ENCODE measurements around the gene GLCCI1.

Gene GLCCI1

DNA sequence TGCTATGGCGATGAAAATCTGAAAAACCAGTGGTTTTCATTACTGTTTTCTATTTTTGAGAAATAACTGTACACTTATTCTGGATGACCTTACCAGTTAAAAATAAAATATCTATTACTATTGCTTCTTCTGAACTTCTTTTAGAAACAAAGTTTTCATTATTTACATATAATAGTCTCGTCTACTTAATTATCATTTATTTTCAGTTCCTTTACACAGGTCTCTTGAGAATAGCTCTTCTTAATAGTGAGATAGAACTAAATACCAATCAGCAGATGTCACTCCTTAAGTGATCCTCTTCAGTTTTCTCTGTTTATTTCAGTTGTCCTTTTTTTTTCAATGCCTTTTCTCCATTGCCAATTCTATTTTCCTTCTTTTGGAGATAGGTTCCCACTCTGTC is 4.3 kb upstream of the GLCCI1 start:
- no peak for DNase-seq (ENCODE audit: low read depth)

DNA sequence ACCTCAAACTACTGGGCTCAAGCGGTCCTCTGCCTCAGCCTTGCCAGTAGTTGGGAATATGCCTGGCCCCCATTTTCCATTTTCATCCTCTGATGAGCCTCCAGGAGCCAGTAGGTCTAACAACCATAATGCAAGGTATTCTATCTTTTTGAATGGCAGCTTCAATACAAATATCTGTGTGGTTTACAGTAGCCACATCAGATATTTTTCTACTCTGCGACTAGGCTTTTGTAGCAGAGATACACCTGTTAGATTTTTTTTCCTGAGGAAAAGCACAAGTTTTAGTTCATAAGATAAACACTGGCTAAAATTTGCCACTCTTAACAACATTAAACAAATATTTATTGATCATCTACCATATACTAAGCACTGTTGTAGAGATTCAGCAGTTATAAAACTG is 3.9 kb upstream of the GLCCI1 start:
- no peak for DNase-seq (ENCODE audit: low read depth)

DNA sequence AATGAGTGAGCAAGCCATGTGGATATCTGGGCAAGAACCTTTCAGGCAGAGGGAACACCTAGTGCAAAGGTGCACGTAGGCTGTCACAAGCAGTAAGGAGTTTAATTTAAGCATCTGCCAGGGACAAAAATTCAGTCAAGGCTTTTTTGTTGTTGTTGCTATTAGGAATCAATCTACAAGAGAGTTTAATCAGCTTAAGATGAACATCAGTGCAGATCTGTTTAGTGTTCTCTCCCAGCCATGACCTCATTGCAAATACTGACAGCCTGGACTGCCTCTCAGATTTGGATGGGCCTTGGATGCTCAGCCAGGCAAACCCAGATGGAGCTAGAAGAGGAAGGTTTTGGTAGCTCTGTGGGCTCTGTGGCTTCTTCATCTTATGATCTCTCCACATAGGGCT is 3.3 kb upstream of the GLCCI1 start:
- DNase-seq (ENCODE audit: low read depth) = no peak

DNA sequence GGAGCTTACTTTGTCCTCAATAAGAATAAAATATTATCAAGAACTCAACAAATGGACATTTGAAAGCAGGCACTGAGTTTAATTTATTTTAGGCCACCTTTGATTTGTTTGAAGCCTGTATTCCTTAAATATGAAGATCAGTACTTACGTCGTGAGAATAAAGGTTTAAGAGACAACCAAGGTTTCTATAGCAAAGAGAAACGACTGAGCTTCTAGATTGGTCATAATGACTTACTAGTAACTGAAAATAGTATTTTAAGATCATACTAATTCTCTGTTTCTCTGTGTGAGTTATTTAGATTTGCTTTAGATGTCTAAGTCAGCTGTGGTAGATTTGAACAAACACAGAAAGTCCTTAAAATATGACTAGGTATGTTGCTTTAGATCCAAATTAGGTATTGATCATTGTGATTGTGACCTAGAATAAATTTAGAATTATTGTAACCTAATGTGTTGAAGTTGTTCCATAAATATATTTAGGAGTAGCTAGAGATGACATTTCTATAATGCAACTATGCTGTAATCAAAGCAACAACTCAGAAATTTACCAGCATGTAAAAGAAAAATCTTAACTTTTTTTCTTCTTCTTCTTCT is 2.4 kb upstream of the GLCCI1 start:
- DNase-seq (ENCODE audit: low read depth) = no peak

DNA sequence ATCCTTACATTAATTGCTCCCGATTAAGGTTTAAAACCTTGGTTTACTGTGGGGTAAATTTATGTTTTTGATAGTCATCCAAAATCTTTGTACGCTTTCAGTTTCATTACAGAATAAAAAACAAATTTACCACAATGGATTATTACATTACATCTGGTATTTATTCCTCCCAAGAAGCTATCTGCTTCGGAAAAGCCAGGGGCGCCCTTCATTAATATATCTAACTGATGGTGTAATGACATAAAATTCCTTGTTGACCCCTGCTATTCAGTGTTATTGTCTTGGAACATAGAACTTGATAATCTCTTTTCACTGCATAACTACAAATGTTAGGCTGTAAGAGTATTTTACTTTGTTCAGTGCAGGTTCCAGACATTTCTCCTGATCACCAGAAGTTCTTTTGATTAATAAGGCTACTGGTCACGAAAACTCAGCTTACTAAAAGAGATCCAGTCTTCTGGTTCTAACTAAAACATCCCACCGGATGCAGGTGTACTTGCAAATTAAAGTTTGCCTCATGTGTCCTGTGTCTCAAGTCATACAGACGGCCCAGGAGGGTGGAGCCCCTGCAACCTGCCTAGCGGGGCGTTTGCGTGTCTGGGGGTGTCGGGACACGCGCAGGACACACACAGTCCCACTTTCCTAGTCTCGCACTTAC is 581 bp upstream of the GLCCI1 start:
- no peak for DNase-seq (ENCODE audit: low read depth)

DNA sequence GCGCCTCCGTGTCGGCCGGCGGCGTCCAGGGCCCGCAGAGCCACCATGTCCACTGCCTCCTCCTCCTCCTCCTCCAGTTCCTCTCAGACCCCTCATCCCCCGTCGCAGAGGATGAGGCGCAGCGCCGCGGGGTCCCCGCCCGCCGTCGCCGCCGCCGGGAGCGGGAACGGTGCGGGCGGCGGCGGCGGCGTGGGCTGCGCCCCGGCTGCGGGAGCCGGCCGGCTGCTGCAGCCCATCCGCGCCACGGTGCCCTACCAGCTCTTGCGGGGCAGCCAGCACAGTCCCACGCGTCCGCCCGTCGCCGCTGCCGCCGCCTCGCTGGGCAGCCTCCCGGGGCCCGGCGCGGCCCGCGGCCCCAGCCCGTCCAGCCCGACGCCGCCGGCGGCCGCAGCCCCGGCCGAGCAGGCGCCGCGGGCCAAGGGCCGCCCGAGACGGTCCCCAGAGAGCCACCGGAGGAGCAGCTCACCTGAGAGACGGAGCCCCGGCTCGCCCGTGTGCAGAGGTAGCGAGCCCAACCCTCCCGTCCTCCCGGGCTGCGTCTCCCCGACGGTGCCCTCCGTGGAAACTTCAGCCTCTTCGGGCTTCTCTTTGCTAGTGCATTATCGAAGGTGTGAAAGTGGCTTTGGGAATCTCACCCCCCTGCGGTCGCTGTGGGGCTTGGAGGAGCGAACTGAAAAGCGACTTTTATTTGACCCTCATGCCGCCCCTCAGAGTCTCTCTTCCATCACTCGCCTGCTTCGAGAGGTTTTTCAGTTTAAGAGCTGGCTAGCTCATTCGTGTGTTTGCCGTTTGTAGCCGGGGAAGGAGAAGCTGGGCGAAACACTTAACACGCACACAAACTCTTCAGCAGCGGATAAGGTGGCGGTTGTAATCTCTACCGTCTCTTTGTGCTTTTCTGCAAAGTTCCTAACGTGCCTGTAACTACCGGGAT is 975 bp downstream of the GLCCI1 start:
- DNase-seq (ENCODE audit: low read depth) = no peak

DNA sequence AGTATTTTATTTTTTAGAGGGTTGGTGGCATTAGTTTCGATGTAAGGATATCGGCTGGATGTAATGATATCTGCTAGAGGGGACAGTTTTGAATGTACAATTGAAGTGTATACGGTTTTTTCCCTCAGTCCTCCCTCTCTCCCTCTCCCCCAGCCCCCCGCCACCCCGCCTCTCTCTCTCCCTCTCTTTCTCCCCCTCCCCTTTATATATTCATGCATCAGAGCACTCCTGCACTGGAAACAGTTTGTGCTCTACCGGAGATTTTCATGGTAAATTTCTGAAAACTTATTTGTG is 1.6 kb downstream of the GLCCI1 start:
- DNase-seq (ENCODE audit: low read depth) = no peak

DNA sequence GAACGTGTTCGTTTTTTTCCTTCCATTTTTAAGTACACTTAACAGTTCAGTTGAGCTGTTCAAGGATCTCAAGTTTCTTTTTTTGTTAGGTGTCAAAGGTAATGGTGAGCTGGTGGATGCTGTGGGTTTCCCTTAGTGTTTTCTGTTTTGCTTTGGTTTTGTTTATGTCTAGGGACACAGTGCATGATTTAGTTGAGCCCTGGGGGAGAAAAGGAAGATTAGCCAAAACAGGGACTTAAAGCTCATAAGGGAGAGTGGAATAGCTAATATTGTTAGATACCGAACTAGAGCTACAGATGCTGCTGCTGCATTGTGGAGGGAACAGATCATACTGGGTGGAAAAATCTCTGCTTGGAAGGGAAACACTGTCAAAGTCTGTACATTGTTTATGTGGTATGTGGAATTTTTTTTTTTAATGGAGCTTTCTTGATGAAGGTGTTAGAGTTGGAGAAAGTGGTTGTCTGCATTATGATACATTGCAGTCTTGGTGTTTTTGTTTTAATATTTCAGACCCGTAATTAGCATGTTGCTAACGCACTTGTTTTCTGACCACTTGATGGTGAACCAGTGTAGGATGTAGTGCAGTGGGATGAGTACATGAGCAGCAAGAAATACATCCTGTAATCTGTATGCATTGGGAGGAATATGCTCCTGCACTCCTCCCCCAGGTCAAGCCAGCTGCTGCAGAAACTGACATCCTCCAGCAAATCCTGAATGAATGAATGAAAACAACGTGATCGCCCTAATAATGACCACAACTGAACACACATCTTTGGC is 2.1 kb downstream of the GLCCI1 start:
- DNase-seq (ENCODE audit: low read depth) = no peak

DNA sequence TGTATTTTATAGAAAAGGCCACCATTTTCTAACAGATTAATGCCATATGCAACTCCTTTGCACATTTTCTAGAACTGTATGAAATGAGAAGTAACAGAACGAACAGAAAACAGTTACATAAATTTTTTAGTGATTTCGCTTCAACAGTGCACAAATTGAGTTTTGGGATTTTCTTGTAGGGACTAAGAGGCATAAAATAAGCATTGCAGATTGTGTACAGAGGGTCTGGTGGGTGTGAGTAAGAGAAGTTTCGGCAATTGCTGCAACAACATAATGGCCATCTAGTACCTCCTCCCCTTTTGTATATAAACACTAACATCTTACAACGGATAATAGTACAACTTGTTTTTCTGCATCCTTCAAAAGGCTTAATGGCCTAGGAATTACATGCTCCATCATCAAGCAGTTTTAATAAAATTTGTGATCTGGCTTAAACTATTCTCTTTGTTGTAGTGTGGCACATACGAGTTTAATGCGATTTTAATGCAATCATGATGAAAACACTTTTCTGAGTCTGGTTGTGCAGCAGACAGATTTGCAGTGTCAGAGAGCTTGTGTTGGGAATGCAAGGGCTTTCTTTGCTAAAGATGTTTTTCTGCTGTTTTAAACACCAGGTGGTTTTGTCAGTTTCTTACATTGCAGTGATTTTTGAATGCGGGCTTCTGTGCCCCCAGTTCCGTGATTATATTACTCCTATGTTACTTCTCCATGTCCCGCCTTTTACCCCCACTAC is 2.9 kb downstream of the GLCCI1 start:
- DNase-seq (ENCODE audit: low read depth) = no peak

DNA sequence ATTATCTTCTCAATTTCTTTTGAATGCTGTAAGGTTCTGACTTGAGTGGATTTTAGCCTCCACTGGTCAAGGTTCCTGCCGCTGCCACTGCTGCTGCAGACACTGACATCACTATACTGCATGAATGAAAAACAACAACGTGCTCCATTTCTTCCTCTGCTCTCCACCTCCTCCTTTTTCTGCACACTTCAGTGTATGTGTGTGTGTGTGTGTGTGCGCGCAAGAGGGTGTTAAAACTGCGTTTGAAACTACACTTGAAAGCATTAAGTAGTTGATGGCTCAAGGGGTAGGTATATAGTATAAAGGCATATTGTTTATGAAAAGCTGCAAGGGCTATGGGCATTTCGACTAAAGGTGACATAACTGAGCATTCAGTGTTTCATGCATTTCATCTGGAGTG is 3.5 kb downstream of the GLCCI1 start:
- DNase-seq (ENCODE audit: low read depth) = no peak

DNA sequence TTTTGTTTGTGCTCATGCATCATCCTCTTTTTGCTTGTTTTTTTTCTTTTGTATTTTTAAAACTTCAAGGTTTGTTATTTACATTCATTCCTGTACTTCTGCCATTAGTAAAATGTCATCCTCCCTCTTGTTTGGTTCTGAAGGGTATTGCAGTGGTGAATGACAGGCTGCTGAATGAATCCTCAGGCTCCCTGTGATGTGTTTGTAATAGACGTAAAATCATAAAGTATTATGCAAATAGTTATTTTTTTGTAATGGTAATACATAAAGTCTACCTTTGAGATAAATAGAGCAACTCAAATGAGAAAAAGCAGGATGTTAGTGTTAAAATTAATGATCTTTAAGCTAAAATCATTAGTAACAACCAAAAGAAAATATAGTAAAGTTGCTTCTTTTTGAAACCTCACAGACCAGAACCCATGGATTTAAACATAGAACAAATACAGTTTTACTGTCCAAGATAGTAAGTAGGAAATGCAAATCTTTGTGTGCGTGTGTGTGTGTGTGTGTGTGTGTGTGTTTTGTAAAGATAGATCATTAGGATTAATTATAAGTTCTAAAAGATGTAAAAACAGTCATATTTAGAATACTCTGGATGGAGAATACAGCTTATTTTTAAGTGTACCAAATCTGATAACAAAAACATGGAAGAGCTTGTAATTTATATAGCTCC is 4.5 kb downstream of the GLCCI1 start:
- no peak for DNase-seq (ENCODE audit: low read depth)

DNA sequence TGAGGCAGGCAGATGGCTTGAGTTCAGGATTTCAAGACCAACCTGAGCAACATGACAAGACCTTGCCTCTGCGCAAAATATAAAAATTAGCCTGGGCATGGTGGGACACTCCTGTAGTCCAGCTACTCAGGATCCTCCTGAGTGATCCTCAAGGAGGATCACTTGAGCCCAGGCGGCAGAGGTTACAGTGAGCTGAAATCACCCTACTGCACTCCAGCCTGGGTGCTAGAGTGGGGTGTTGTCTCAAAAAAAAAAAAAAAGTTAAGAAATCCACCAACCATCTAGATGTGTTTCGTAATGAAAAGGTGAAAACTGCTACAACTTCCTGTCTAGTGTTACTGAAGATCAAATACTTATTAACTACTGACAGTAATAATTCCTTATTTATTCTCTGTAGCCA is 8.1 kb downstream of the GLCCI1 start:
- DNase-seq (ENCODE audit: low read depth) = no peak

DNA sequence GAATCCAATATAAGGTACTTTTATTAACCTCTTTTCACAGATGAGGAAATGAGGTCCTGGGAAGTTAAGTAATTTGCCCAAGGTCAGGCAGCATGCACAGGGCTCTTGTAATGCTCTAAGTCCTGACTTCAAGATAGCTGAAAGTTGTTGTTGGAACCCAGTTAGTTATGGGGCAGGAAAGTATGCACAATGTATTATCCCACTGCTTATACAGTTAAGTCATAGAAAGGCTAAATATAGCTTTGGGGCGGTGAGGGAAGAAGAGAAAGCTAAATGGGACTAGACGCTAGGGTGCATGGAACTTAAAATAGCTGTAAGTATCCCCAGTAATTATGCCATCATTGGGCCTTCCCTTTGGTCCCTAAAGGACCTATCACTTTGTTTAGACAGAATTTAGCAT is 9.2 kb downstream of the GLCCI1 start:
- no peak for DNase-seq (ENCODE audit: low read depth)

DNA sequence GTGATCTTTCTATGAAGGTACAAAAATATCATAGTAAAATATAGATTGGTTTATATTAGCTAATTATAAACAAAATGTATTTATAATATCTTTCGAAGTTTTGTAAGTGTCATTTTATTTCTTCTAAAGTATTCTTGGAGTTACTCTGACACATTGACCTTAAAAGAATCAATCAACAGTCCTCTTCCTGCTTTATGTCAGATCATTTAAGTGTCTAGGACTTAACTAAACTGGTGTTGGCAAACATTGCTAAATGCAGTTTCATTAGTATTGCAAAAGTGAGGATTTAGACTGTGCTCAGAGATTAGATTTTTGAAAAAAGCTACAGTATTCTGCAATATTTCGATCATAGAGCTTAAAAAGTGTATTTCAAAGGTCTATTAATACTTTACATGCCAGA is 10.3 kb downstream of the GLCCI1 start:
- DNase-seq (ENCODE audit: low read depth) = no peak

DNA sequence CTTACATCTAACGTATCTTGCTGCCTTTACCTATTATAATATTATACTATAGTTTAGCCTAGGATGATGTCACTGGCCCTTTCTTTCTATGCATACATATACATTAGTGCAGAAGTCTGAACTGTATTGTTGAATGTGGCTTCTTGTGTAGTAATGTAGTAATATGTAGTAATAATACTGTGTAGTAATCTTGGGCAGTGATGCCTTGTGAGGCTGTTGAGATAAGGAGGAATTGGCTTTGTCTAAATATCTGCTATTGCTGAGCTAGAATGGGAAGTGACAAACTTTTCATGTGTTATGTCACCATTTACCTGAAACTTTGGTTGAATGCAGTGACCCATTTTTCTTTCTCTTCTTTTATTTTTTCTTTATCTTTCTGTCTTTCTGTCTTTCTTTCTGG is 11.0 kb downstream of the GLCCI1 start:
- DNase-seq (ENCODE audit: low read depth) = no peak

DNA sequence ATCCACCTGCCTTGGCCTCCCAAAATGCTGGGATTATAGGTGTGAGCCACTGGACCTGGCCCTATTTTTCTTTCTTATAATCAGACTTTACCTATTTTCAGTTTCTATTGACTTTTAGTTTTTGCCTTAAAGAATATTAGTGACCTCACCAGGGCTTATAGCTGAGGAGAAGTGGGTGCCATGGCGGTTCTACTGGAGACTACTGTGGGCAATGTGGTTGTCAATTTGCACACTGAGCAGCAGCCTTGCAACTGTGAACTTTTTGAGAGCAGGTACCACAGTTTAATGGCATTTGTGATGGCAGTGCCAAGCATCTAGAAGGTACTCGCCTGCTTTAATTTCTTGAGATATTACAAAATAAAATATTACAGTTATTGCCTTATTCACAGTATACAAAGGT is 11.5 kb downstream of the GLCCI1 start:
- DNase-seq (ENCODE audit: low read depth) = no peak

DNA sequence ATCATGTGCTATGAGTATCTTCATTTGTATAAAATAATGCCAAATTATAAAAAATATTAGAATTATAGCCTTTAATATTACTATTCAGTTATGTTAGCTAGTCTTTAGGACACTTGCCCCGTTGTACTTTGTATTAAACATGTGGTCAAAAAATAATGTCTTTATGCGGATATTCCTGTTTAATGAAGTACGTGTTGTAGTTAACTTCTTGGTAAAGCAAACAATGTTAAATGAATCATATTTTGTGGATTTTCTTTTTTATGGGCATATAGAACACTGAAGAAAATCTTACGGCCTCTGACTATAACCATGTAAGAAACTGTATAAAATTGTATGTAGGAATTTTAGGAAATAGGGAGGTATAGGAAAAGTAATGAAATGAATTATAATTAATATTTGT is 14.3 kb downstream of the GLCCI1 start:
- DNase-seq (ENCODE audit: low read depth) = no peak

DNA sequence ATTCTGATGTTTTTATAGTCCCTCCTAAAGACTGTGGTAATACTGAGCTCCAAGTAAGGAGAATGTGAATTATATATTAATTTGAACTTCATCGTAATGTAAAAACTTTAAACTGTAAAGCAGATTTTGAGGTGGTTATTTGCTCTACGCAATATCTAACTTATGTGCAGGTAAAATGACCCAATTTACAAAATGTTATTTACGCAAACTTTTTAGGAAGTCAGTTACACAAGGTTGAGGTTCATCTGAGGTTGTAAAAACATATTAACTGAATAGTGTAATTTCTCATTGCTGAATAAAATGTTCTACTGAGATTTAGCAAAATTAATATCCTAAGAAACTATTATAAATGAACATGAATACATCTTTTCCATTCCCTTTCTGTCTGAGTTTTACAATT is 15.8 kb downstream of the GLCCI1 start:
- no peak for DNase-seq (ENCODE audit: low read depth)

DNA sequence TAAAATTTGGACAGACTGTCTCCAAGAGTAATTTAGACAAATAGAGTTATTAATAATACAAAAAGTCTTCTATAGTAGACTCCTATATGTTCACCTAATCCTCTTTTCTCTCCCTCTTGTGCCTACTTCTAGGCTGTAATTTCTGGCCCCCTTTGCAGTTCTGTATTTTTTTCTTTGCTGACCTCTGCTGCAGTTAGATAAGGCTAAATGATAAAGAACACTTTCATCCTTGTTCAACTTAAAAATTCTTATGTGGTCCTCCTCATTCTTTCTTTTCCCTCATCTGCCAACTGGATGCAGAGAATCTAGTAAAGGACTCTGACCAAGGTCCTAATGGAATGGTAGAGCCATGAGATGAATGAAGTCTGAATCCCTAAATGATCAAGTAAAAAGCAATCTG is 20.1 kb downstream of the GLCCI1 start:
- DNase-seq (ENCODE audit: low read depth) = no peak

DNA sequence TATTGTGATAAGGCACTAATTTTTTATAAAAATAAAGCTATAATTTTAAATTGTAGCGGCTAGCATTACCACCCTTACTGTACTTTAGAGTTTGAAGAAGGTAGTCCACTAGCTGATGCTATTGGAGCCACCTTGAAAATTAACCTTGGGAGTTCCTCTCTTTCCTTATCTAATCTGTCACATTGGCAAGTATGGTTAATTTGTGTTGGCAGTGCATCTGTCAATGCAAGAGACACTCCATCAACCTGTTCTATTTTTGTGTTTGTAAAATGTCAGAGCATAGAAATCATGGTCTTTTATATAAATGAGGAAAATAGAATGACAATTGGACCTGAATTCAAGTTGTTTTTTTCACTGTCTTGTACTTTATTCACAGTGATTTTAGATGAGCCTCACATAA is 20.5 kb downstream of the GLCCI1 start:
- no peak for DNase-seq (ENCODE audit: low read depth)

DNA sequence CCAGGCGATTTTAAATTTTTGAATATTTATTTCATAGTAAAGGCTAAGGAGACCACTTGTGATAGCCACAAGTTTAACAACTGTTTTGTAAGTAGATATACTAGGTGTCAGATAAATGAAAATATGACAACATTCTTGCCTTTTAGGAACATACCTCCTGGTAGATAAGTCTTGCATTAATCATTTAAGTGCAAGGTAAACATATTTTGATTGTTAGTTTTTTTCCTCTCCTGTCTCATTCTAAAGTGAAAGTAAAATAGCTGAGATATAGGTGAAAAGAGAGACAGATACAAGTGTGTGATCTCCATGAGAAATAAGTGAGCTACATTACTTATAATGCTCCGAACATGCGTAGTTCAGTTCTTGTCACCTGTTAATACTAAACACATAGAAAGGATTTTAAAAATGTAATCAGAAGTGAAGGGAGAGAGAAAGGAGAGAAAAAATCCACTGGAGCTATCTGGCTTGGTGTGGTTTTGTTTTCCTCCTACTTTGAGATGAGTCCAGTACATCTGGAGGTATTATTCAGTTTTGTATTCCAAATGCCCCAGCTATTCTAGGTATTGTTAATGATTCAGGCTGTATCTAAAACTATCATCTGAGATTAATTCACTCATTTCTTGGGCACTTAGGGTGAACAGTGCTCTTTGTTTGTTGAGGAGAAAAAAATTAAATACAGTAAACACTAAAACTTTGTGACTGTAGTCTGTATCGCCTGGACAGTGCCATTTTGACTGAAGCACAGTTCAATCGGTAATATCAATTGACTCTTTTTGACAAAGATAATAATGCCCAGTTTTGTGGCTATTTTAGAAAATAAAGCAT is 21.2 kb downstream of the GLCCI1 start:
- DNase-seq (ENCODE audit: low read depth) = no peak
